ENCODE measurements around the gene KLHL1. TPM values are rescaled to one million over a fixed set of nuclear protein-coding genes. Genes with fewer than 3 reads are reported as not detected.

KLHL1 gene
- total RNA-seq, 3 donors from 2014 or later (not counting 1 experiment from before 2014, with no cell fraction given): not detected

GRCh38 chr13:69955271-69955670 is 153.0 kb downstream of the KLHL1 start:
- Histone ChIP-seq H3K4me1 (ENCODE audit: control insufficient read depth, insufficient read depth, low read length) (no peaks in the 10 kb centered on the region), H3K9me3 (ENCODE audit: control insufficient read depth, insufficient read depth, low read length) (no peaks in the 10 kb centered on the region), H3K27ac (ENCODE audit: low read length) (no peak overlapping the region), H3K36me3 (ENCODE audit: control insufficient read depth, insufficient read depth, low read length) (no peaks in the 10 kb centered on the region), H3K4me3 (ENCODE audit: low read length) (no peak overlapping the region), H3K27me3 (ENCODE audit: control insufficient read depth, insufficient read depth, low read length) (no peaks in the 10 kb centered on the region)
- Mint-ChIP-seq H3K27me3 (ENCODE audit: low read depth in 2 of 2) (no peaks in the 10 kb centered on the region), H3K36me3 (no peaks in the 10 kb centered on the region), H3K27ac (no peak overlapping the region), H3K4me3 (no peak overlapping the region), H3K9me3 (peaks cover 5 to 15% of the 10 kb centered on the region in 2 donors), H3K4me1 (no peaks in the 10 kb centered on the region)
- DNase-seq: no peak
- TF ChIP-seq, protein P1, sequence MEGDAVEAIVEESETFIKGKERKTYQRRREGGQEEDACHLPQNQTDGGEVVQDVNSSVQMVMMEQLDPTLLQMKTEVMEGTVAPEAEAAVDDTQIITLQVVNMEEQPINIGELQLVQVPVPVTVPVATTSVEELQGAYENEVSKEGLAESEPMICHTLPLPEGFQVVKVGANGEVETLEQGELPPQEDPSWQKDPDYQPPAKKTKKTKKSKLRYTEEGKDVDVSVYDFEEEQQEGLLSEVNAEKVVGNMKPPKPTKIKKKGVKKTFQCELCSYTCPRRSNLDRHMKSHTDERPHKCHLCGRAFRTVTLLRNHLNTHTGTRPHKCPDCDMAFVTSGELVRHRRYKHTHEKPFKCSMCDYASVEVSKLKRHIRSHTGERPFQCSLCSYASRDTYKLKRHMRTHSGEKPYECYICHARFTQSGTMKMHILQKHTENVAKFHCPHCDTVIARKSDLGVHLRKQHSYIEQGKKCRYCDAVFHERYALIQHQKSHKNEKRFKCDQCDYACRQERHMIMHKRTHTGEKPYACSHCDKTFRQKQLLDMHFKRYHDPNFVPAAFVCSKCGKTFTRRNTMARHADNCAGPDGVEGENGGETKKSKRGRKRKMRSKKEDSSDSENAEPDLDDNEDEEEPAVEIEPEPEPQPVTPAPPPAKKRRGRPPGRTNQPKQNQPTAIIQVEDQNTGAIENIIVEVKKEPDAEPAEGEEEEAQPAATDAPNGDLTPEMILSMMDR (IDR thresholded peaks at IDR 0.05): no peak
- ATAC-seq: no peak
- intact Hi-C loops (cut with micrococcal nuclease): no loop called here

GRCh38 chr13:69951412-69951811 is 156.8 kb downstream of the KLHL1 start:
- Histone ChIP-seq H3K4me1 (ENCODE audit: control insufficient read depth, insufficient read depth, low read length) (no peaks in the 10 kb centered on the region), H3K4me3 (ENCODE audit: low read length) (no peak overlapping the region), H3K27ac (ENCODE audit: low read length) (no peak overlapping the region), H3K27me3 (ENCODE audit: control insufficient read depth, insufficient read depth, low read length) (no peaks in the 10 kb centered on the region), H3K9me3 (ENCODE audit: control insufficient read depth, insufficient read depth, low read length) (no peaks in the 10 kb centered on the region), H3K36me3 (ENCODE audit: control insufficient read depth, insufficient read depth, low read length) (no peaks in the 10 kb centered on the region)
- TF ChIP-seq, protein P1 (IDR thresholded peaks at IDR 0.05): no peak
- H3K4me1 Mint-ChIP-seq: no peaks in the 10 kb centered on the region
- intact Hi-C loops (cut with micrococcal nuclease): no loop called here
- no peak overlapping the region for H3K4me3 Mint-ChIP-seq
- ATAC-seq (no peak), DNase-seq (no peak)
- H3K27ac Mint-ChIP-seq: no peak overlapping the region
- no peaks in the 10 kb centered on the region for H3K27me3 Mint-ChIP-seq (ENCODE audit: low read depth in 2 of 2)
- no peaks in the 10 kb centered on the region for H3K36me3 Mint-ChIP-seq
- WGBS (ENCODE audit: insufficient coverage): 100% methylated on average over 2 of the region's 2 CpGs
- peaks cover 5 to 19% of the 10 kb centered on the region in 2 donors for H3K9me3 Mint-ChIP-seq

DNA sequence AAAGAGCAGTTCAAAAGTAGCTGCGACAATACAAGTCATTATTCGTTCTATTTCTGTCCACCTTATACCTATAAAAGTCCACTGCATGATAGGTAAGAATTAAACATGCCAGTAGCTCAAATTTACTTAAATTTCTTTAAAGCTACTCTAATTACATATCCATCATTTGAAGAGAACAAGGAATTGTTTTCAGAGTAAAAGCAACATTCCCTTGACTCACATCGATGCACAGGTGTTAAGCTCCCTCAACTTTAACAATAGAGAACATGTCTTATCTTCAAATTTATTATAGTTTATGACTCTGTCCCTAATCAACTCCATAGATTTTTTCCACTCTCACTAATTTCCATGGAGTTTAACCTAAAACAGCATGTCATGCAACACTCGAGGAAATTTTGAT is 158.1 kb downstream of the KLHL1 start:
- H3K36me3 Mint-ChIP-seq: no peaks in the 10 kb centered on the region
- TF ChIP-seq, protein P1 (IDR thresholded peaks at IDR 0.05): no peak
- no peaks in the 10 kb centered on the region for H3K27me3 Mint-ChIP-seq (ENCODE audit: low read depth in 2 of 2)
- H3K4me1 Mint-ChIP-seq: no peaks in the 10 kb centered on the region
- H3K27ac Mint-ChIP-seq: no peak overlapping the region
- H3K9me3 ChIP-seq (ENCODE audit: control insufficient read depth, insufficient read depth, low read length): no peaks in the 10 kb centered on the region
- 85% methylated on average over 3 of the region's 4 CpGs for WGBS (ENCODE audit: insufficient coverage)
- no peak overlapping the region for H3K27ac ChIP-seq (ENCODE audit: low read length)
- H3K27me3 ChIP-seq (ENCODE audit: control insufficient read depth, insufficient read depth, low read length): no peaks in the 10 kb centered on the region
- no peaks in the 10 kb centered on the region for H3K4me1 ChIP-seq (ENCODE audit: control insufficient read depth, insufficient read depth, low read length)
- no peak for DNase-seq
- intact Hi-C loops (cut with micrococcal nuclease): no loop called here
- H3K36me3 ChIP-seq (ENCODE audit: control insufficient read depth, insufficient read depth, low read length): no peaks in the 10 kb centered on the region
- H3K4me3 ChIP-seq (ENCODE audit: low read length): no peak overlapping the region
- H3K4me3 Mint-ChIP-seq: no peak overlapping the region
- peaks cover 3 to 19% of the 10 kb centered on the region in 2 donors for H3K9me3 Mint-ChIP-seq
- no peak for ATAC-seq

DNA sequence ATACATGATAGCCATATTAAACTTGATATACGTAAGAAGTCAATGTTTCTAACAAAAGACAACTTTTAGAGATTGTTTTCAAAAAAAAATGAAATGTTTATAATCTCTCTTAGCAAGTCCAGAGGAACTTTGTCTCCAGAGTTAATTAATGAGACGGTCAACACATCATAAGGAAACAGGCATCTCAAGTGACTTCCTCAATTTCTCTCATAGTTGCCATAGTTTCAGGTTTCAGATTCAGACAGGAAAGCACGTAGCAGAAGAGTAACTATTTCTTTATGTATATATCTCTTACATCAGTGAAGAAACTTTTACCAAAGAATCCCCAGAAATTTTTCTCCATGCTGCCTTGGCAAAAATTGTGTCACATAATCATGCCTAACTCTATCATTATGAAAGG is 160.2 kb downstream of the KLHL1 start:
- no peaks in the 10 kb centered on the region for H3K36me3 ChIP-seq (ENCODE audit: control insufficient read depth, insufficient read depth, low read length)
- no peak overlapping the region for H3K4me3 Mint-ChIP-seq
- no peaks in the 10 kb centered on the region for H3K36me3 Mint-ChIP-seq

More for the DNA sequence above, 160.2 kb downstream of the KLHL1 start:
- no peak for ATAC-seq
- Mint-ChIP-seq H3K27me3 (ENCODE audit: low read depth in 2 of 2) (no peaks in the 10 kb centered on the region), H3K9me3 (peaks cover 5 to 19% of the 10 kb centered on the region in 2 donors), H3K27ac (no peak overlapping the region), H3K4me1 (no peaks in the 10 kb centered on the region)
- H3K4me1 ChIP-seq (ENCODE audit: control insufficient read depth, insufficient read depth, low read length): no peaks in the 10 kb centered on the region
- no peak overlapping the region for H3K4me3 ChIP-seq (ENCODE audit: low read length)
- no peak overlapping the region for H3K27ac ChIP-seq (ENCODE audit: low read length)
- WGBS (ENCODE audit: insufficient coverage): 7% methylated on average over 1 of the region's 3 CpGs
- no peaks in the 10 kb centered on the region for H3K9me3 ChIP-seq (ENCODE audit: control insufficient read depth, insufficient read depth, low read length)
- H3K27me3 ChIP-seq (ENCODE audit: control insufficient read depth, insufficient read depth, low read length): no peaks in the 10 kb centered on the region
- intact Hi-C loops (cut with micrococcal nuclease): no loop called here
- no peak for DNase-seq
- TF ChIP-seq, protein P1 (IDR thresholded peaks at IDR 0.05): no peak

Data from natural killer cell (primary cell).